ENCODE data around the gene GALNT6.
"Not testable (repeated sequence)": the region's sequence is repeated elsewhere in the genome, so short reads cannot be mapped to it uniquely, and the experiment has no call there.

GALNT6 gene

GRCh38 chr12:51323317-51323960 is 67.8 kb downstream of the GALNT6 start:
- no peak for DNase-seq (ENCODE audit: low spot score)

- no peak for DNase-seq (ENCODE audit: low spot score)
Measured at GRCh38 chr12:51322452-51322851, 68.8 kb downstream of the GALNT6 start.

GRCh38 chr12:51321882-51322281 is 69.3 kb downstream of the GALNT6 start:
- no peak for DNase-seq (ENCODE audit: low spot score)

- DNase-seq (ENCODE audit: low spot score) = no peak
Measured at GRCh38 chr12:51320695-51321320, 70.4 kb downstream of the GALNT6 start.

- no peak for DNase-seq (ENCODE audit: low spot score)
Measured at GRCh38 chr12:51320311-51320694, 70.9 kb downstream of the GALNT6 start.

- no peak for DNase-seq (ENCODE audit: low spot score)
Measured at GRCh38 chr12:51318846-51319599, 72.2 kb downstream of the GALNT6 start.

- not testable (repeated sequence) for DNase-seq (ENCODE audit: low spot score)
Measured at GRCh38 chr12:51318057-51318806, 73.0 kb downstream of the GALNT6 start.

- DNase-seq (ENCODE audit: low spot score) = no peak
Measured at GRCh38 chr12:51311389-51311788, 79.8 kb downstream of the GALNT6 start.

- DNase-seq (ENCODE audit: low spot score) = no peak
Measured at GRCh38 chr12:51307655-51308593, 83.3 kb downstream of the GALNT6 start.

- DNase-seq (ENCODE audit: low spot score) = no peak
Measured at GRCh38 chr12:51306507-51306906, 84.7 kb downstream of the GALNT6 start.

Measured in Ammon's horn (tissue), 1 donor.